HG03342 (cell line): ENCODE results near the gene SP3.
"Not testable (repeated sequence)": the region's sequence is repeated elsewhere in the genome, so short reads cannot be mapped to it uniquely, and the experiment has no call there.

Source experiments
- ATAC-seq: cut with Tn5 transposase; IDR thresholded peaks from one replicate; pipeline ENCODE4 v1.9.1; 2021; ENCODE audit warnings: mild to moderate bottlenecking, moderate library complexity; ENCODE audit not compliant: unreplicated experiment

The SP3 gene

DNA sequence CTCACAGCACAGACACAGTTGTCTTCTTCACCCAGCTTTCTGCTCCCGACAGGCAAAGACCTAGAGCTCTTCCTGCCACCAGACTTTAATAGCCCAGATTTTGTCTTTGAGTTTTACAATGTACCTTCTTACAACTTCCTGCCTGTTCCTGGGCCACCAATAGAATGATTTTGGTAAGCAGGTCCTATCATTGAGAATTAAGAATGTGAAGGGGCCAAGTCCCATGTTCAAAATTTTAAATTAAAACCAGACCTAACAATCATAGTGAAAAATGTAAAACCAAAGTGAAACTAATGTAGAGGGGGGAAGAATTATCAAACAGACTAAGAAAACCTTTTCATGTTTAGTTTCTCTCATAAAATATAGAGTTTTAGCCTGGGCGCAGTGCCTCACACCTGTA lies 72.8 kb downstream of the SP3 start:
- ATAC-seq: no peak

DNA sequence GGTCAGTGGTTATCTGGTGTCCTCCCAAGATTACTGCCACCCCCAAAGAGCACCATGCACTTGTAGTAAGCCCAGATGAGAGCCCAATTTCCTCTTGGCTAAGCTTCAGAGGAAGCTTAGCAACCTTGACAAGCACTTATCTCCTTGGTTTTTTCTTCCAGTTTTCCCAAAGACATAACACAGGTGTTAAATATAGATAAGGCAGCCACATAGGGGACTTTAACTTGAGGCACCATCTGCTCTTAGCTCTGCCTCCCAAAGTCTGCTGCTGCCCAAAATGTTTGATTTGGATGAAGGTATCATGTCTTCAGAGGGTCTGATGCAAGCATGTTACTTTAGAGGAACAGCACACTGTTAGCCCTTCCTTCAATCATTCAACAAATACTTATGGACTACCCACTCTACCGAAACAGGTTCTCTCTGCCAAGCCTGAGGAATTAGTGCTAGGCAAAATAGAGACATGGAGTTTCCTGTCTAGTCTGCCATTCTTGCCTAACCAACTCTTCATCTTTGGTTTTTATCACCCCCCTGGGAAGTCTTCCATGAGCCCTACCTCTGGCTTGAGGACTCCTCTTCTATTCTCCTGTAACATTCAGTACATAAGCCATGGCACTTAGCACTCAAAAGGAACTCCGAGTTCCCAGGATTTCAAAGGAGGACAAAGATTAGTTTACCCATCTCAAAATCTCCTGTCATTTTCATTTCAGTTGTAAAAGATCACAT lies 73.7 kb downstream of the SP3 start:
- ATAC-seq: no peak

- not testable (repeated sequence) for ATAC-seq
Measured at GRCh38 chr2:173889464-173889863, 75.7 kb downstream of the SP3 start.

DNA sequence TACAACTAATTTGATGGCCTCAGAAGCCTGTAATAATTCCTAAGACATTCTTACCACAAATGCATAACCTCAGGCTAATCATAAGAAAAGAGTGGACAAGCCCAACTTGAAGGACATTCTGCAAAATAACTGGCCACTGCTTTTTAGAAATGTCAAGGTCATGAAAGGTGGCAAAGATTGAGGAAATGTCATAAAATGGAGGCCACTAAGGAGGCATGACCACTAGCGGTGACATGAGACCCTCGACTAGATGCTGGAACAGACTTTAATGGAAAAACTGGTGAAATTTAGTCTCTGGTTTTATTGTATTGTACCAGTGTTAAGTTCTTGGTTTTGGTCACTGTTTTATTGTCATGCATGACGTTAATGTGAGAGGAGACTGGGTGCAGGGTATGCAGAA lies 78.6 kb downstream of the SP3 start:
- no peak for ATAC-seq

- ATAC-seq: no peak
Measured at GRCh38 chr2:173884025-173884802, 81.0 kb downstream of the SP3 start.

DNA sequence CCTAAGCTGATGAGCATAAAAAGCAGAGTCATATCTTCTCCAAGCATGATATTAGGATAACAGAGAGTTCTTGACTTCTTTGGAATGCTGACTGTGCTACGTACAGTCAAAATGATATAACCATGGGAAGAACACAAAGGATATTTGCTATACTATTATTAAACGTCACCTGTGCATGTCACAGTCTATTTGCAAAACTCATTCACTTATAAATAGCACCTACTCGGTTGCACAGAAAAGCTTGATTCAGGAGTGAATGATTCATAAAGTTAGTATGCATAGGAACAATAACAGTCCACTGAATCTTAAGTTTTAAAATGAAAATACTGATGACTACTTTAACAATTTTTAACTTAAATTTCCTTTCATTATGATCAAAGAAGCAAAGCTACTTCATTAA lies 83.3 kb downstream of the SP3 start:
- ATAC-seq: no peak

- ATAC-seq: no peak
Measured at GRCh38 chr2:173881461-173881860, 83.7 kb downstream of the SP3 start.

DNA sequence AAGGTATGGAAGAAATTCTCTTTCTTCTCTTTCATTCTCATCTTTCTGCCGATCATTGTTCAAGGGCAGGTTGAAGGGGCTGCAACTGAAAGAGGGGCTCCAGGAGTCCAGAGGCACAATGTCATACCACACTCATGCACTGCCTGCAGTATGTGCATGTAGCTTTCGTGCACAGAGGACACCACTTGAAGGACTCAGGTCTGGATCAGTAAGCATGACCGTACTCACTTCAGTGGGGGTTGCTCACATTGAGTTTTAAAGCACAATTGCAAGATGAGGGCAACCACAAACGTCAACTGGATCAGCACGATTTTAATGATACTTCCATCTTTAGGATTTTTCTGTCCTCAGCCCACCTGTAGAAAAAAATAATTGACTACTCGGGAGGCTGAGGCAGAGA lies 84.6 kb downstream of the SP3 start:
- no peak for ATAC-seq

DNA sequence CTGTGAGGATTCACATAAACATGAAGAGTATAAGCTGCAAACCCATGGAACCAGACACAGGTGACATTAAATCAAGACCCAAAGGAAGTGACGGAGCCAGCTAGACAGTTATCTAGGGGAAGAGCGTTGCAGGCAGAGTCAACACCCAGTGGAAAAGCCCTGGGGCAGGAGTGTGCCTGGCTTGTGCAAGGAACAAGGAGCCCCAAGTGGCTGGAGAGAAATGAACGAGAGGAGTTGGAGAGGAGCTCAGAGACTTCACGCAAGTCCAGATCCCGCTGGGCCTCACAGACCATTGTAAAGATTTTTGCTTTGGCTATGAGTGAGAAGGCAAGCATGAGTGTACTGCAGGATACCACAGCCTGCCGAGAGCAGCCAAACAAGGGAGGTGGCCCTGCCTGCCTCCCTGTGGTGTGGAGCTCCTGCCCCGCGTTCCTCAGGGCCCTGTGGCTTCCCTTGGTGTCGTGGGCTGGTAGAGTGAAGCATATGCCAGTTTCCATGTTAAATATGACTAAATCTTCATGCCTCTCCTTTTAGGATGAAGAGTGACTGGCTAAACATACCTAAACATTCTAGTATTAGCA lies 88.2 kb downstream of the SP3 start:
- no peak for ATAC-seq

GRCh38 chr2:173874894-173875237 lies 90.3 kb downstream of the SP3 start:
- peak; percentile 79 for ATAC-seq

DNA sequence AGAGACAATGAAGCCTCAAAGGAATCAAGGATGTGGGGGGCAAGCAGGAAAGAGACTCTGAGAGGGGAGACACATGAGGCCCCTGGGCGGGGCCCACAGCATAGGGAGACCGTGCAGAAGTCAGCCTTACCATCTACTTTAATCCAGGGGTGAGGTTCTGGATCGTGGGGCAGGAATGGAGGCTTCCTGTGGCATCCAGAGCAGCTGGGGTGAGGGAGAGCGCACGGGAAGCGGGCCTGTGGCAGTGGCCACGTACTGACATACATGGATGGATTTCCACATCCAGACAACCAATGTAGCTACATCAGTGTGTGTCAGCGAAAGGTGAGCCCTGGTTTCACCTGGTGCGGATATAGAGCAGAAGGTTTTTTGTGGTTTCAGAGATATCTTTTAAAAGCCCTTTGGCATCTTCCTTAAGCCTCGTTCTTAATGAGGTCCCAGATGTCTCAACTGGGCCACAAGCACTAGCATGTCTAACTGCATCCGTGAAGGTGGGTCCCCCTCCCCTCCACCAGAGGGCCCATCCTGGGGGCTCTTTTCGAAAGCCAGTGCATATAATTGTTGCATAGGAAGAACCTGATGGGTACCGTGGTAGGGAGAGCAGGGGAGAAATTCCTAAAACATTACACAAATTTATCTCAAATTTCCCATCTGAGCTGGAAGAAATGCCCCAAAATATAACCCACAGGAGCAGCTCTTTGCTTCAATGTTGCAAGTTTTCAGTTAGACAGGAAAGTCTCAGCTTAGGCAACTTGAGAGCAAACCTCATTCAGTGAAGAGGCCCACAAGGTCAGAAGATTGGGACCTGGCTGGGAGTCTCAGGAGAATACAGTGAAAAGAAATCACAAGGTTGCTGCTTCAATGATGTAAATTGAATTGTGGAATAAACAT lies 90.9 kb downstream of the SP3 start:
- peak; percentile 16 for ATAC-seq

DNA sequence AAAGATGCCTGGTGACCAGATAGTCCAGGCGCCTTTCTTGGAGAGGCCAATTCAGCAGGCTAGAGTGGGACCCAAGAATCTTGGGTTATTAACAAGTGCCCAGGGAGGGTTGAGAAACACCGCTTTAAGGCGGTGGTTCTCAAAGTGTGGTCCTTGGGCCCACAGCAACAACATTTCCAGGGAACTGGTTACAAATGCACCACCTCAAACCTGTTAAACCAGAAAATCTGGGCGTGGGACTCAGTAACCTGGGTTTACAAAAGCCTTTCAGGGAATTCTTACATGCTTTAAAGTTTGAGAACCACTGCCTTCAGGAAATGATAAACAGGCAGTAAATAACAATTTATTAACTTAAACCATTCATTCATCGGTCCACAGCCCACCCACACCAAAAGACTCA lies 92.5 kb downstream of the SP3 start:
- no peak for ATAC-seq

GRCh38 chr2:173869244-173870229 lies 95.6 kb downstream of the SP3 start:
- ATAC-seq: no peak

DNA sequence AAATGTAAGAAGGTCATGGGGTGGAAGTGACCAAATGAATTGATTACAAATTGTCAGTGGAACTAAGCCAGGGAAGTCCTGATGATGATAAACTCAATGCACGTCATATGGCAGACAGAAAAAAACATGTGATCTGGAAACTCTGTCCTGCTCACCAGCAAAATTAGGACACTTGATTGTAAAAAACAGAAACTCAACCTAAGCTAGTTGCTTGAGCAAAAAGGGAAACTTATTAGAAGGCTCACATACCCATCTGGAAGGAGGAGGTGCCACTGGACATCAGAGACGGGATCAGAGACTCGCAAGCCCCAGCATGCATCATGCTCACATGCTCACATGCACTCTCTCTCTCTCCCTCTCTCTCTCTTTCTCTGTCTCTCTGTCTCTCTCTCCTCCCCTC lies 96.8 kb downstream of the SP3 start:
- no peak for ATAC-seq

DNA sequence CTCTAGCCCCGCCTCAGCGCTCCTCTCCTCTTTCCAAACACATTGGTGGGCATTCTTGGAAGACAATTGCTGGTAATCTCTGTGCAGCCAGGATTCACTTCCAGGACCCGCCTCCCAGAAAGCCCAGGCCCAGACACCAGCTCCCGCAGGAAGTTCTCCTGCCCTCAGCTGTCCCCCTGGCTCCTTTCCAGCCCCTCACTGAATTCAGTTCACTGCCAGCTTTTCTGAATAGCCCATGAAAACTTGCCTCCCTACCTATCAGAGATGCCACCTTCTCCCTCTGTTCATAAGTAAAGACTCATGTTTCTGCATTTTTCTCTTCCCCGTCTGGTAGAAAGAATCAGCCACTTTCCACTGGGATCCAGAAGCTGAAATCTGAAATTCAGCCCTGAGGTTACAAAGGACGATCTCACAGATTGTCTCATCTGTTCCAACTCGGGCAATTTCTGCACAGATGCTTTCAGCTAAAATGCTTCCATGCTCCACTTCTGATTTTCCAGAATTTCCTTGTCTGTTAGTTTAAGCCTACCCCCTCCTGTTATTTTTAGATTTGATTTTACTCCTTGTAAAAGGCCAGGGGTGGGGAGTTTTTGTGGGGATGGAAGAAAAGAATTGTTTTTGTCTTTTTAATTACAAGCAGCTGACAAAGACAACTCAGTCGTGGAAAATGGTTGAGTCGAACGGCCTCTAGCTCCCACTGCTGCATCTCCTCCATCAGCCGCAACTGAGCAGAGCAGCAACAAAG lies 98.1 kb downstream of the SP3 start:
- no peak for ATAC-seq

DNA sequence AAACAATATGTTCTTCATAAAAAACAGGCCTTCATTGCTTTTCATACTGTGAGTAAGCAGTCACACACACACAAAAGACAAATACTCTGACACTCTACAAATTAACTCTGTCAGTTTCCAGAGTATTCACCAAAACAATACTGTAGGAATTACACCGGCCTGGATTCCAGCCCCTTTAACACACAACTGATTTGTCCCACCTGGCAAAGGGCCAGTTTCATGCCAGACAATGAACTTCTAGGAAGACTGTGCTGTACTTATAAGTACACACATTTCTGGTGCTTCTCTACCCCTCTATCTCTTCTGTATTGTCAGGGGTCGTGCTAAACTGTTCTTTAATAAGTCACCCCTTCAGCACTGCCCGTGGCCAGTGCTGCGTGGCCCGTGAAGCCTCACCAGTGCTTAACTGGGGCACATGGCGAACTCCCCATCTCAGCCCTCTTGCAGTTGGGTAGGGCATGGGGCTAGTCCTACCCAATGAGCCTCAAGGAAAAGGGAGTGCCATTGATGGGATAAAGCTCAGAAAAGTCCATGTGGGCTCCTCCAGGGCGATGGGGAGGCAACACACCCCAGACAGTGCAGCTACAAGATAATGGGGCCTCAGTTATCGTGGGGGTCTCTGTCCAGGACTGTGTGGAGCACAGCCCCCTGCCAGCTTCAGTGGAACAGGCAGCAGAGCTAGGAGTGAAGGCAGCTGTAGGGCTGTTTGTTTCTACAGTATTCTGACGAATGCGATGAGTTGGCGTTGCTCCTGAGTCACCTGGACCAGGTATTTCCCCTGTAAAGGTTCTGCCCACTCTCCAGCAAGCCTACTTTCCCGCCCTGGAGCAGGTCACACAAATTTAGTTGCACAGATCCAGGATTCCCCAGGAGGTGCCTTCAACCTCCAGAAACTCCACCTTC lies 99.0 kb downstream of the SP3 start:
- ATAC-seq: no peak

GRCh38 chr2:173862612-173863217 lies 102.5 kb downstream of the SP3 start:
- no peak for ATAC-seq

GRCh38 chr2:173860566-173860965 lies 104.6 kb downstream of the SP3 start:
- ATAC-seq: no peak
